Right lobe of liver (tissue), 6 donors: ENCODE measurements around the gene SSR3. TPM values are rescaled to one million over a fixed set of nuclear protein-coding genes. Genes with fewer than 3 reads are reported as not detected.

Source experiments
- ATAC-seq, 4 donors: fragments of 200-7000 bp; cut with Tn5 transposase; one replicate each; pipeline ENCODE4 v1.9.1; 2020; ENCODE audit warnings: mild to moderate bottlenecking in 4 of 4, moderate library complexity in 4 of 4
- DNase-seq, 3 donors: peaks; one replicate each; pipeline ENCODE4 v3.0.0-alpha.2; 2020
- H3K27ac ChIP-seq, 3 donors: fragments of 200-600 bp; one replicate each; pipeline ENCODE4 v1.8.0; 2022
- H3K27me3 ChIP-seq, 2 donors: fragments of 200-600 bp; one replicate each; pipeline ENCODE4 v1.8.0; 2022
- H3K36me3 ChIP-seq, 4 donors: fragments of 200-600 bp; sonication (generic) in 1 of 4; one replicate each; pipeline versions ENCODE4 v1.5.1 to v1.8.0; 2017 to 2022; ENCODE audit warnings: control low read depth in 1 of 4
- H3K4me1 ChIP-seq, 4 donors: fragments of 200-600 bp; sonication (generic) in 1 of 4; one replicate each; pipeline versions ENCODE4 v1.5.1 to v1.8.0; 2017 to 2022; ENCODE audit warnings: control low read depth in 1 of 4
- H3K4me3 ChIP-seq, 3 donors: fragments of 200-600 bp; one replicate each; pipeline ENCODE4 v1.8.0; 2022
- H3K9me3 ChIP-seq, 4 donors: fragments of 200-600 bp; sonication (generic) in 1 of 4; one replicate each; pipeline versions ENCODE4 v1.5.1 to v1.8.0; 2017 to 2022; ENCODE audit warnings: control low read depth in 1 of 4
- POLR2A ChIP-seq: fragments of 450-650 bp; IDR thresholded peaks from one replicate; pipeline ENCODE4 v1.6.1; 2017; ENCODE audit warnings: antibody characterized with exemption, mild to moderate bottlenecking
- WGBS: methylation state at CpG from one replicate; pipeline ENCODE4 v1.1.6; 2018; ENCODE audit warnings: low coverage, low lambda C conversion rate; ENCODE audit not compliant: insufficient coverage; ENCODE audit errors: missing lambda C conversion rate; 5-methylcytosine and 5-hydroxymethylcytosine counted together
- intact Hi-C, 2 donors: fragments of 100-400 bp; cut with DNase I; formaldehyde crosslinking; loops; one replicate each; pipeline versions ENCODE4 v1.11.2 to v1.14.1; 2022
- total RNA-seq, 6 experiments: library from RNA; depleted of rRNA in 2 of 6; stranded (reverse); fragments of >200 nt in 2 of 6; fragmentation: NEBNext Ultra II Directional in 3 of 6; extraction: Animal tissue kit (Norgen Biotek cat#: 25700) in 3 of 6; gene quantifications; one replicate each; pipeline versions ENCODE4 v1.1.0 to v1.2.4, GENCODE V29; 2016 to 2023
- TF ChIP-seq, protein P1 (sequence below), 4 donors: fragments of 200-600 bp in 3 of 4; fragments of 450-650 bp in 1 of 4; IDR thresholded peaks; one replicate each; pipeline versions ENCODE4 v1.5.1 to v1.8.0; 2016 to 2022; ENCODE audit warnings: antibody characterized with exemption in 4 of 4, mild to moderate bottlenecking in 2 of 4
- donor health status: DM: no; HTN: yes; CAD: no.
- donor health status: DM: no; HTN: no; CAD: no.
- donor health status: DM: no; HTN: no; CAD: no.
- donor health status: DM: no; HTN: yes; CAD: no.
- donor health status: DM: no; HTN: yes; CAD: no.

Gene SSR3
- total RNA-seq, 6 experiments from 2014 or later, result 73.6 to 168 (median 118) TPM

DNA sequence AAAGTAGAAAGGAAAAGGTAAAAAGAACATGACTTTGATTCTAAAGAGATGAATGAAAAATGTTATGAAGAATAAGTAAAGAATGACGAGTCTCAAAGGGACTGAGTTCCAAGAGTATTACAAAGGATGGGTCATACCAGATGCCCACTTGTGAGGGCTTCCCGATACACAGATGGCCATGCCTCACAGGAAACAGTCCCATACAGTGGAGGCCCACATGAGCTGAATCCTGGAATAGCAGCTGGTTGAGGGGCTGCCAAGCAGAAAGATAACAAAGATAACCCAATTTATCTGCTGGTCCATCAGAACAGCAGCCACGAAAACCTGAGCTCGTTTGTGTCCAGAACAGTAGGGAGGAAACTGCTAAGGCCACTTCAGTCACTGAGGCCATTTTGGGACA, 3.7 kb downstream of the SSR3 start:
- TF ChIP-seq, protein P1, sequence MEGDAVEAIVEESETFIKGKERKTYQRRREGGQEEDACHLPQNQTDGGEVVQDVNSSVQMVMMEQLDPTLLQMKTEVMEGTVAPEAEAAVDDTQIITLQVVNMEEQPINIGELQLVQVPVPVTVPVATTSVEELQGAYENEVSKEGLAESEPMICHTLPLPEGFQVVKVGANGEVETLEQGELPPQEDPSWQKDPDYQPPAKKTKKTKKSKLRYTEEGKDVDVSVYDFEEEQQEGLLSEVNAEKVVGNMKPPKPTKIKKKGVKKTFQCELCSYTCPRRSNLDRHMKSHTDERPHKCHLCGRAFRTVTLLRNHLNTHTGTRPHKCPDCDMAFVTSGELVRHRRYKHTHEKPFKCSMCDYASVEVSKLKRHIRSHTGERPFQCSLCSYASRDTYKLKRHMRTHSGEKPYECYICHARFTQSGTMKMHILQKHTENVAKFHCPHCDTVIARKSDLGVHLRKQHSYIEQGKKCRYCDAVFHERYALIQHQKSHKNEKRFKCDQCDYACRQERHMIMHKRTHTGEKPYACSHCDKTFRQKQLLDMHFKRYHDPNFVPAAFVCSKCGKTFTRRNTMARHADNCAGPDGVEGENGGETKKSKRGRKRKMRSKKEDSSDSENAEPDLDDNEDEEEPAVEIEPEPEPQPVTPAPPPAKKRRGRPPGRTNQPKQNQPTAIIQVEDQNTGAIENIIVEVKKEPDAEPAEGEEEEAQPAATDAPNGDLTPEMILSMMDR (IDR thresholded peaks at IDR 0.05), result no peak
- TF ChIP-seq POLR2A, result no peak
- no peaks in the 10 kb centered on the region for H3K27me3 ChIP-seq
- no peaks in the 10 kb centered on the region for H3K9me3 ChIP-seq
- H3K36me3 ChIP-seq, result peaks cover 0 to 46% (median 8%) of the 10 kb centered on the region in 4 donors
- no peak overlapping the region for H3K27ac ChIP-seq
- intact Hi-C loops, result loop anchor here (10.0 kb wide), 1 partner anchor 124 kb away; the partner anchor contains the start of gene TIPARP (in 2 of the 2)
- 46% methylated on average over 3 of the region's 4 CpGs for WGBS
- ATAC-seq (no peak), DNase-seq (no peak)
- H3K4me3 ChIP-seq, result no peak overlapping the region
- H3K4me1 ChIP-seq, result peaks cover 0 to 19% (median 2%) of the 10 kb centered on the region in 4 donors

DNA sequence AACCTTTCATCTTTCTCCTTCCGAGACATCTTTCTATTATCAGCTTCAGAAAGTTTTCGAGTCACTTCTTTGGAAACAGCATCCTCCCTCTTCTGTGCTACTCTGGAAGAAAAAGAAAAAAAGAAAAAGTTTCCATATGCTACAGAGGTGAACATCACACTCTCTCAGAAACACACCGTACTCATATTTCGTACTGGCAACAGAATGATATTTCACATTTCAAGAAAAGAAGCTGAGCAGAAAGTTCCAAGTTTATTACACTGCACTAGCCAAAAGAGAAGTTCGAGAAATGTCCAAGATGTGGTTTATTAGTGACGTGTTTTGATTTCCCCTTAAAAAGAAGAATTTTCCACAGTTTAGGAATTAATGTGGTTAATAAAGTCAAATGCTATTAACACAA, 6.0 kb downstream of the SSR3 start:
- Histone ChIP-seq H3K4me3 (no peak overlapping the region), H3K27ac (no peak overlapping the region), H3K9me3 (no peaks in the 10 kb centered on the region), H3K36me3 (peaks cover 0 to 67% (median 14%) of the 10 kb centered on the region in 4 donors), H3K27me3 (no peaks in the 10 kb centered on the region), H3K4me1 (peaks cover 0 to 19% (median 2%) of the 10 kb centered on the region in 4 donors)
- 74% methylated on average over 6 of the region's 6 CpGs for WGBS
- TF ChIP-seq, protein P1 (IDR thresholded peaks at IDR 0.05), result no peak
- no peak for TF ChIP-seq POLR2A
- ATAC-seq (no peak), DNase-seq (no peak)
- intact Hi-C loops, result no loop called here

DNA sequence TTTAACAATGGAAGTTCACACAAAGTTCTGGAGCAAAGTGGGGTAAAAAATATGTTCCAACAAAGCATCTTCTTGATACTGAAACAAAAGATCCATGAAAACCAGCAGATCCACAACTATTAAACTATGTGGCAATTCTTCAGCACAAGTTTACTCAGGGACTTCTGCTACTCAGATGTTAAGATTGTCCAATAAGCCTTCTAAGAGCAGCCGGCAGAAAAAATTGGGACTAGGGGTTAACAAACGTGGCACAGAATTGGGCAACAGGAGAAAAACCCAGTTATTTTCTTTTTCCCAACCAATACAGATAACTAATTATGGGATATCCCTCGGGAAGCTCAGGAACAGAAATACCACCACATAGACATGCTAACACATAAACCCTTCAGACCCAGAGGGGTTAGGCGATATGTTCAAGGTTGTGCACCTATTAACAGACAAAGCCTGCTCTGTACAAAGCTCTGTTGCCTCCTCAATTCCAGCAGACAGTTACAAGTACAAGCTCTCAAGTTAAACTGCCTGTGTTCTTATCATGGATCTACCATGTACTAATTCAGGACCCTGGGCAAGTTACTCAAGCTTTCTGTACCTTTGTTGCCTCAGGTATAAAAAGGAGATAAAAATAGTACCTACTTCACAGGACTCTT, 6.8 kb downstream of the SSR3 start:
- DNase-seq (no peak), ATAC-seq (no peak)
- Histone ChIP-seq H3K4me1 (peaks cover 0 to 13% (median 1%) of the 10 kb centered on the region in 4 donors), H3K27me3 (no peaks in the 10 kb centered on the region), H3K27ac (no peak overlapping the region), H3K9me3 (no peaks in the 10 kb centered on the region), H3K36me3 (peaks cover 0 to 74% (median 17%) of the 10 kb centered on the region in 4 donors), H3K4me3 (no peak overlapping the region)
- WGBS, result 72% methylated on average over 4 of the region's 4 CpGs
- TF ChIP-seq, protein P1 (IDR thresholded peaks at IDR 0.05), result no peak
- no peak for TF ChIP-seq POLR2A
- intact Hi-C loops, result no loop called here

DNA sequence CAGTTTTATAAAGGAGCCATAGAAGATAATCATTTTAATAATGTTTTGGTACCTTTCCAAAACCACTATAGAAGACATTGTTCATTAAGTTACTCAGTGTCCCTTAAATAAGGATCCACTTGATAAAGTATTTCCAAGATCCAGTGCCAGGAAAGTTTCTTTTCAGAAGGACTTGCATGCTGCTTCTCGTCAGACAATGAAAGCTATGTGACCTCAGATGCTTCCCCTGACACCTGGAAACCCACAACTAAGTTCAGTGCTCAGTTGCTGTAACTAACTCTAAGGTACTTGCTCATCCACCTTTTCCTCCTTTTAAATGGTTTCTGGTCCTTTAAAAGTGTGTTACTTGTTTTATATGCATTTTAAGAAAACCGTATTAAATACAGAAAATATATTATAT, 7.3 kb downstream of the SSR3 start:
- 72% methylated on average over 2 of the region's 2 CpGs for WGBS
- Histone ChIP-seq H3K27me3 (no peaks in the 10 kb centered on the region), H3K27ac (no peak overlapping the region), H3K4me3 (no peak overlapping the region), H3K36me3 (peaks cover 0 to 75% (median 18%) of the 10 kb centered on the region in 4 donors), H3K9me3 (no peaks in the 10 kb centered on the region), H3K4me1 (peaks cover 0 to 8% (median 0%) of the 10 kb centered on the region in 4 donors)
- no peak for TF ChIP-seq POLR2A
- TF ChIP-seq, protein P1 (IDR thresholded peaks at IDR 0.05), result no peak
- ATAC-seq, result no peak
- intact Hi-C loops, result no loop called here
- no peak for DNase-seq
